ENCODE measurements around the gene ANKRD39. TPM values are rescaled to one million over a fixed set of nuclear protein-coding genes. Genes with fewer than 3 reads are reported as not detected.

The ANKRD39 gene
- total and polyA plus RNA-seq, 9 of the 15 experiments (the other 6 are each of a cell fraction or from before 2014, with no cell fraction given) = 8.2 to 33.1 (median 23.8) TPM

DNA sequence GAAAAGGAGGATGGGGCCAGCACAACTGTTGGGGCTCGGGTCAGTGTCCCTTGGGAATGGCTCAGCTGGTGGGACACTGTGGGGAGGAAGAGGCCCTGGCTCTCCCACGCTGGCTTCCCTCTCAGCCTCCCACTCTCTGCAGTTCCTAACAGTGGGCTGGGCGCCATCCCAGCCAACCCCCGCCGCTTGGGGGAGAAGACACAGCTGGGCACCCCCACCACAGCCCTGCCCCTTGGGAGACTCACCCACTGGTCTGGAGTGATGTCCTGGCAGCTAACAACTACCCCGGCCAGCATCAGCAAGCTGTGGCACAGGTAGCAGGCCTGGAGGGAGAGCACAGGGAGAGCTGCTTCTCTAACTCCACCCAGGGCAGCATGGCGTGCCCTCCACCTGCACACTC, 20.4 kb upstream of the ANKRD39 start (continued):
- TF ChIP-seq EP400 (IDR thresholded peaks at IDR 0.05) (no peak), ELK3 (CRISPR knock-in tag; IDR thresholded peaks at IDR 0.05) (0 out of 2 replicates have a peak, but pooled peaks have one; percentile 29), CCNT2 (IDR thresholded peaks at IDR 0.05; ENCODE audit: borderline replicate concordance, extremely low read depth, insufficient read length, low read depth, low read length) (peak; percentile 38), TOE1 (IDR thresholded peaks at IDR 0.05; ENCODE audit: borderline replicate concordance) (no peak), TOE1 (CRISPR knock-in tag; IDR thresholded peaks at IDR 0.05; ENCODE audit: borderline replicate concordance, low read depth) (no peak), EHMT2 (IDR thresholded peaks at IDR 0.05) (no peak), HIVEP1 (CRISPR knock-in tag; IDR thresholded peaks at IDR 0.05) (no peak), NBN (IDR thresholded peaks at IDR 0.05; ENCODE audit: low read depth) (no peak), RBM22 (IDR thresholded peaks at IDR 0.05; ENCODE audit: low read depth, low read length, poor library complexity, severe bottlenecking) (peak; percentile 13), ZNF263 (CRISPR knock-in tag; IDR thresholded peaks at IDR 0.05; ENCODE audit: borderline replicate concordance) (no peak), PML (IDR thresholded peaks at IDR 0.05; ENCODE audit: low read length) (no peak), ZNF766 (CRISPR knock-in tag; conservative IDR thresholded peaks at IDR 0.05) (no peak), CHD4 (IDR thresholded peaks at IDR 0.05; ENCODE audit: insufficient read depth, insufficient replicate concordance, low read depth, low read length, poor library complexity, severe bottlenecking) (no peak), MAFF (IDR thresholded peaks at IDR 0.05; ENCODE audit: low read length) (no peak)
- TF ChIP-seq, protein P1, sequence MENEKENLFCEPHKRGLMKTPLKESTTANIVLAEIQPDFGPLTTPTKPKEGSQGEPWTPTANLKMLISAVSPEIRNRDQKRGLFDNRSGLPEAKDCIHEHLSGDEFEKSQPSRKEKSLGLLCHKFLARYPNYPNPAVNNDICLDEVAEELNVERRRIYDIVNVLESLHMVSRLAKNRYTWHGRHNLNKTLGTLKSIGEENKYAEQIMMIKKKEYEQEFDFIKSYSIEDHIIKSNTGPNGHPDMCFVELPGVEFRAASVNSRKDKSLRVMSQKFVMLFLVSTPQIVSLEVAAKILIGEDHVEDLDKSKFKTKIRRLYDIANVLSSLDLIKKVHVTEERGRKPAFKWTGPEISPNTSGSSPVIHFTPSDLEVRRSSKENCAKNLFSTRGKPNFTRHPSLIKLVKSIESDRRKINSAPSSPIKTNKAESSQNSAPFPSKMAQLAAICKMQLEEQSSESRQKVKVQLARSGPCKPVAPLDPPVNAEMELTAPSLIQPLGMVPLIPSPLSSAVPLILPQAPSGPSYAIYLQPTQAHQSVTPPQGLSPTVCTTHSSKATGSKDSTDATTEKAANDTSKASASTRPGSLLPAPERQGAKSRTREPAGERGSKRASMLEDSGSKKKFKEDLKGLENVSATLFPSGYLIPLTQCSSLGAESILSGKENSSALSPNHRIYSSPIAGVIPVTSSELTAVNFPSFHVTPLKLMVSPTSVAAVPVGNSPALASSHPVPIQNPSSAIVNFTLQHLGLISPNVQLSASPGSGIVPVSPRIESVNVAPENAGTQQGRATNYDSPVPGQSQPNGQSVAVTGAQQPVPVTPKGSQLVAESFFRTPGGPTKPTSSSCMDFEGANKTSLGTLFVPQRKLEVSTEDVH (IDR thresholded peaks at IDR 0.05; ENCODE audit: low read depth, partially characterized antibody) = no peak
- TF ChIP-seq, protein P2, sequence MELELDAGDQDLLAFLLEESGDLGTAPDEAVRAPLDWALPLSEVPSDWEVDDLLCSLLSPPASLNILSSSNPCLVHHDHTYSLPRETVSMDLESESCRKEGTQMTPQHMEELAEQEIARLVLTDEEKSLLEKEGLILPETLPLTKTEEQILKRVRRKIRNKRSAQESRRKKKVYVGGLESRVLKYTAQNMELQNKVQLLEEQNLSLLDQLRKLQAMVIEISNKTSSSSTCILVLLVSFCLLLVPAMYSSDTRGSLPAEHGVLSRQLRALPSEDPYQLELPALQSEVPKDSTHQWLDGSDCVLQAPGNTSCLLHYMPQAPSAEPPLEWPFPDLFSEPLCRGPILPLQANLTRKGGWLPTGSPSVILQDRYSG (tag; conservative IDR thresholded peaks at IDR 0.05; ENCODE audit: low read depth) = no peak

Data from K562 (cell line).